Upper lobe of right lung (tissue), 1 donor: ENCODE results near the gene RALGAPA1. TPM values are rescaled to one million over a fixed set of nuclear protein-coding genes. Genes with fewer than 3 reads are reported as not detected.
"Not testable (repeated sequence)": the region's sequence is repeated elsewhere in the genome, so short reads cannot be mapped to it uniquely, and the experiment has no call there.

Experiments
- ATAC-seq: fragments of 200-7000 bp; cut with Tn5 transposase; one replicate; pipeline ENCODE4 v1.9.1; 2020; ENCODE audit warnings: mild to moderate bottlenecking, moderate library complexity
- DNase-seq: peaks from one replicate; pipeline ENCODE4 v3.0.0-alpha.2; 2020
- H3K27ac ChIP-seq: fragments of 200-600 bp; one replicate; pipeline ENCODE4 v1.8.0; 2022
- H3K27me3 ChIP-seq: fragments of 200-600 bp; one replicate; pipeline ENCODE4 v1.8.0; 2022; ENCODE audit warnings: mild to moderate bottlenecking
- H3K36me3 ChIP-seq: fragments of 200-600 bp; one replicate; pipeline ENCODE4 v1.8.0; 2022
- H3K4me1 ChIP-seq: fragments of 200-600 bp; one replicate; pipeline ENCODE4 v1.8.0; 2022
- H3K4me3 ChIP-seq: fragments of 200-600 bp; one replicate; pipeline ENCODE4 v1.8.0; 2022; ENCODE audit warnings: mild to moderate bottlenecking
- H3K9me3 ChIP-seq: fragments of 200-600 bp; one replicate; pipeline ENCODE4 v1.8.0; 2022
- intact Hi-C: fragments of 100-400 bp; cut with DNase I; formaldehyde crosslinking; loops from one replicate; pipeline ENCODE4 v1.11.0; 2022
- total RNA-seq: library from RNA; stranded (reverse); fragmentation: NEBNext Ultra II Directional; extraction: Animal tissue kit (Norgen Biotek cat#: 25700); gene quantifications from one replicate; pipeline ENCODE4 v1.2.1, GENCODE V29; 2021
- TF ChIP-seq, protein P1 (sequence below): fragments of 200-600 bp; IDR thresholded peaks from one replicate; pipeline ENCODE4 v1.8.0; 2022; ENCODE audit warnings: antibody characterized with exemption
- donor health status: DM: no; HTN: yes; CAD: no; lungs with severe emphysema.

Gene RALGAPA1
- total RNA-seq, 1 donor from 2014 or later: 58.9 TPM

DNA sequence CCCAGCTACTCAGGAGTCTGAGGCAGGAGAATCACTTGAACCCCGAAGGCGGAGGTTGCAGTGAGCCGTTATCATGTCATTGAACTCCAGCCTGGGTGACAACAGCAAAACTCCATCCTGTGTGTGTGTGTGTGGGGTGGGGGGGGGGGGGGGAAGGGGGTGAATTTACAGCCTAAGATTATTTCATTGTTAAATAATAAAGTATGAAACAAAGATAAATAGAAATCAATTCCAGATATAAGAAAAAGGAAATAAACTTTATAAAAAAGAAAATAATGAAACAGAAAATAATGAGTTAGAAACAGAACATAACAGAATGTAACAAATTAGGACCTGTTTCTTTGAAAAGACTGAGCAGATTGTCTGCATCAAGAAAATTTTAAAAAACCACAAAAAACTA is 191.6 kb downstream of the RALGAPA1 start:
- TF ChIP-seq, protein P1, sequence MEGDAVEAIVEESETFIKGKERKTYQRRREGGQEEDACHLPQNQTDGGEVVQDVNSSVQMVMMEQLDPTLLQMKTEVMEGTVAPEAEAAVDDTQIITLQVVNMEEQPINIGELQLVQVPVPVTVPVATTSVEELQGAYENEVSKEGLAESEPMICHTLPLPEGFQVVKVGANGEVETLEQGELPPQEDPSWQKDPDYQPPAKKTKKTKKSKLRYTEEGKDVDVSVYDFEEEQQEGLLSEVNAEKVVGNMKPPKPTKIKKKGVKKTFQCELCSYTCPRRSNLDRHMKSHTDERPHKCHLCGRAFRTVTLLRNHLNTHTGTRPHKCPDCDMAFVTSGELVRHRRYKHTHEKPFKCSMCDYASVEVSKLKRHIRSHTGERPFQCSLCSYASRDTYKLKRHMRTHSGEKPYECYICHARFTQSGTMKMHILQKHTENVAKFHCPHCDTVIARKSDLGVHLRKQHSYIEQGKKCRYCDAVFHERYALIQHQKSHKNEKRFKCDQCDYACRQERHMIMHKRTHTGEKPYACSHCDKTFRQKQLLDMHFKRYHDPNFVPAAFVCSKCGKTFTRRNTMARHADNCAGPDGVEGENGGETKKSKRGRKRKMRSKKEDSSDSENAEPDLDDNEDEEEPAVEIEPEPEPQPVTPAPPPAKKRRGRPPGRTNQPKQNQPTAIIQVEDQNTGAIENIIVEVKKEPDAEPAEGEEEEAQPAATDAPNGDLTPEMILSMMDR: no peak
- H3K27ac ChIP-seq: no peak overlapping the region
- H3K9me3 ChIP-seq: no peaks in the 10 kb centered on the region
- no peak for DNase-seq
- H3K27me3 ChIP-seq: no peaks in the 10 kb centered on the region
- peaks cover 7% of the 10 kb centered on the region for H3K36me3 ChIP-seq
- H3K4me1 ChIP-seq: no peaks in the 10 kb centered on the region
- no peak for ATAC-seq
- intact Hi-C loops: no loop called here
- no peak overlapping the region for H3K4me3 ChIP-seq

DNA sequence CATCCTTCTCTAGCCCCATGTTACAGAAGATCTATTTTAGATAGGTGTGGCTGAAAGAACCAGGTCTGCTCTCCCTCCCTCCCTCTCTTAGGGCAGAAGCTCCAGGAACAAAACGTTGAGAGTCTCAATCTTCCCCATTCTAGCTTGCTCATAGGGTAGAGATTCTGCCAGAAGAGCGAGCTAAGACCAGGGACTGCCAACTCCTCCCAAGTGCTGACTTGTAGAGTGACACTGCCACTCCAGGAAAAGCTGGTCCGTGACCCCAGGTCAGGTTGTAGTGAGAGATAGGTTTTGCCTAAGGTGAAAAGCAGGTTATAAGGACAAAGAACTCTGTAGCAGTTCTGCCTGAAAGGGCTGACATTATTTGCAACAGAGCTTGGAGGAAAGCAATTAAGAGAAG is 201.7 kb downstream of the RALGAPA1 start:
- DNase-seq (no peak), ATAC-seq (no peak)
- H3K4me3 ChIP-seq: no peak overlapping the region
- H3K27me3 ChIP-seq: no peaks in the 10 kb centered on the region
- TF ChIP-seq, protein P1: no peak
- intact Hi-C loops: no loop called here
- H3K36me3 ChIP-seq: peaks cover 41% of the 10 kb centered on the region
- H3K9me3 ChIP-seq: no peaks in the 10 kb centered on the region
- no peaks in the 10 kb centered on the region for H3K4me1 ChIP-seq
- H3K27ac ChIP-seq: no peak overlapping the region

DNA sequence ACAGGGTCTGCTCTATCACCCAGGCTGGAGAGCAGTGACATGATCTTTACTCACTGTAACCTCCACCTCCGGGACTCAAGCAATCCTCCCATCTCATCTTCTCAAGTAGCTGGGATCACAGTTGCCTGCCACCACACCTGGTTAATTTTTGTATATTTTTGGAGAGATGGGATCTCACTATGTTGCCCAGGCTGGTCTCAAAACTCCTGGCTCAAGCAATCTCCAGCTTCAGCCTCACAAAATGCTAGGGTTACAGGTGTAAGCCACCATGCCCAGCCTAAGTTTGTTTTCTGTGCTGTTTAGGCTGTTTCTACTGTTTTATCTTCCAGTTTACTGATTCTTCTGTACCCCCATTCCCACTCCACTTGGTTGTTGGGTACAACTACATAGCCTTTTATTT is 208.8 kb downstream of the RALGAPA1 start:
- DNase-seq: no peak
- H3K9me3 ChIP-seq: no peaks in the 10 kb centered on the region
- no peaks in the 10 kb centered on the region for H3K27me3 ChIP-seq
- intact Hi-C loops: no loop called here
- H3K4me1 ChIP-seq: no peaks in the 10 kb centered on the region
- H3K36me3 ChIP-seq: peaks cover 20% of the 10 kb centered on the region
- ATAC-seq: no peak
- TF ChIP-seq, protein P1: no peak
- H3K4me3 ChIP-seq: no peak overlapping the region
- no peak overlapping the region for H3K27ac ChIP-seq

DNA sequence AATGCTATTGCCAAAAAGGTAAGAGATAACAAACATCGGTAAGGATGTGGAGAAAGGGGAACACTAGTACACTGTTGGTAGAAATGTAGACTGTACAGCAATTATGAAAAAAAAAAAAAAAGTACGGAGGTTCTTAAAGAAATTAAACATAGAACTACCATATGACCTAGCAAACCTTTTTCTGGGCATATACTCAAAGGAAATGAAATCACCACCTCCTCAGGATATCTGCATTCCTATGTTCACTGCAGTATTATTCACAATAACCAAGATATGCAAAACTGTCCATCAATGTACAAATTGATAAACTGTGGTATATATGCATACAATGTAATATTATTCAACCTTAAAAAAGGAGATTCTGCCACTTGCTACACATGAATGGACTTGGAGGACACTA is 214.5 kb downstream of the RALGAPA1 start:
- Histone ChIP-seq H3K4me3 (no peak overlapping the region), H3K27ac (no peak overlapping the region), H3K36me3 (no peaks in the 10 kb centered on the region), H3K9me3 (no peaks in the 10 kb centered on the region), H3K27me3 (no peaks in the 10 kb centered on the region), H3K4me1 (no peaks in the 10 kb centered on the region)
- DNase-seq: no peak
- intact Hi-C loops: no loop called here
- TF ChIP-seq, protein P1: no peak
- no peak for ATAC-seq

DNA sequence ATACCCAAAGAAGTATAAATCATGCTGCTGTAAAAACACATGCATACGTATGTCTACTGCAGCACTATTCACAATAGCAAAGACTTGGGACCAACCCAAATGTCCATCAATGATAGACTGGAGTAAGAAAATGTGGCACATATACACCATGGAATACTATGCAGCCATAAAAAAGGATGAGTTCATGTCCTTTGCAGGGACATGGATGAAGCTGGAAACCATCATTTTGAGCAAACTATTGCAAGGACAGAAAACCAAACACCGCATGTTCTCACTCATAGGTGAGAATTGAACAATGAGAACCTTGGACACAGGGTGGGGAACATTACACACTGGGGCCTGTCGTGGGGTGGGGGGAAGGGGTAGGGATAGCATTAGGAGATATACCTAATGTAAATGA is 221.7 kb downstream of the RALGAPA1 start:
- DNase-seq, H3K27me3 ChIP-seq, H3K4me1 ChIP-seq, H3K9me3 ChIP-seq, ATAC-seq, H3K36me3 ChIP-seq, H3K27ac ChIP-seq, intact Hi-C loops, H3K4me3 ChIP-seq: not testable (repeated sequence)

DNA sequence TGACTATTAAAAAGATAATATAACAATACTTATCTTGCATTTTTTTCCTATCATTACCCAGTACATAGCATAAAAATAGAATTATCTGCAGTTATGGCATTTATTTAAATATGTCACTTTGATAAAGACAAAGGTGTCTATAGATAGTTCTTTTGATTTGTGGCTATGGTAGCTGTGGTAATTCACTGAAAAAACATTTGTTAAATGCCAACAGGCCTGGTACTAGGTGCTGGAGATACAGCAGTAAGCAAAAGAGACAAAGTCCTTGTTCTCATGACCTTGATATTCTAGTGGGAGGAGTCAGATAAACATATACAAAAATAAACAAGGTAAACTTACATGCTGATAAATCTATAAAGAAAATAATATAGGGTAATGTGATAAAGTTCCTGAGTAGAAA is 230.5 kb downstream of the RALGAPA1 start:
- H3K27me3 ChIP-seq: no peaks in the 10 kb centered on the region
- DNase-seq: no peak
- no peak for ATAC-seq
- intact Hi-C loops: no loop called here
- H3K4me3 ChIP-seq: no peak overlapping the region
- H3K27ac ChIP-seq: no peak overlapping the region
- H3K4me1 ChIP-seq: no peaks in the 10 kb centered on the region
- no peaks in the 10 kb centered on the region for H3K9me3 ChIP-seq
- TF ChIP-seq, protein P1: no peak
- no peaks in the 10 kb centered on the region for H3K36me3 ChIP-seq
